ENCODE data around the gene TRIM29. TPM values are rescaled to one million over a fixed set of nuclear protein-coding genes. Genes with fewer than 3 reads are reported as not detected.

The TRIM29 gene
- total RNA-seq, 1 experiment from 2014 or later = 38.5 TPM

DNA sequence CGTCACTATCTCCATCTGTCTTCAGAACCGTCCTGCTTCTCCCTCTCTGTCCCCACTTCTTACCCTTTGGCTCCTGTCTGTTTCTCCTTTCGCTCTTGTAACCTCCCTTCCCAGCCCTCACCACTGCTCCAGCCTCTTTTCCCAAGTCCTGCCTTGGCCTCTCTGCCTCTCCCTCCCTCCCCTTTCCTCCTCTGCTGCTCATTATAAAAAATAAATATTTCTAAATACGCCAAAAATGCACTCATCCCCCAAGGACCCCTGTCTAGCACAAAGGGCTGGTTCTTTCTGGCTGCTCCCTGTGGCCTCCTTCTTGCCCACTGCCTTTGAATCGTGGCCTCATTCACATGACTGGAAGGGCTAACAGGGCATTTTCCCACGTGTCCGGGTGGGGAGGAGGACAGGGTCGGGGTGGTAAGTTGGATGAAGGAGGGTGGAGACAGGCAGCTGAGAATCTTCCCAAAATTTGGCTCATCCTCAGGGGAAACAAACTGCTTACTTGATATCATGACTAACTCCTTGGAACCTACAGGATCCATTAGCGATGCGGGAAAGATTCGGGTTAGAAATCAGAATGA is 46.5 kb upstream of the TRIM29 start:
- CTCF ChIA-PET = no interaction called here

DNA sequence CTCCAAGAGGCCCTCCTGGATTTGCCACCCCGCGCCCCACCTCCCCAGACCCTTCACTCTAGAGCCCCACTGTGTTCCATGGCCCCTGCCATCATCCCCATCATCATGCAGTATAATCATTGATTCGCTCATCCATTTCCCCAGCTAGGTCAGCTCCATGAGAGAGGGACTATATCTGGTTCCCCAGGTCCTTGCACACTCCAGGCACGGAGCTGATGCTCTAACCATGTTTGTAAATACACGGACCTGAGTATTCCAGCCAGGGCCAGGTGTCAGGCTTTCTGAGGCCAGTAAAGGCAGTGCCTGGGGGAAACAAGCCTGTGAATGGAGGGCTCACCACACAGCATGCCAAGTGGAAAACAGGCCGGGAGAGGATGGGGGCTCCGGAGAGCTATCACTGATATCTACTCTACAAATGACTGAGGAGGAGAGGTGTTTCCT is 45.8 kb upstream of the TRIM29 start:
- no peaks in the 10 kb centered on the region for H3K27me3 ChIP-seq (ENCODE audit: low read length)
- peaks cover 18% of the 10 kb centered on the region; the same call in 1 of the 2 replicates for H3K4me1 ChIP-seq (ENCODE audit: insufficient read depth, low read length)
- H2AFZ ChIP-seq (ENCODE audit: low read length) = no peak overlapping the region
- no peaks in the 10 kb centered on the region for H3K79me2 ChIP-seq (ENCODE audit: low read length)
- H3K36me3 ChIP-seq (ENCODE audit: low read depth, low read length) = no peaks in the 10 kb centered on the region
- no peak overlapping the region for H3K9ac ChIP-seq (ENCODE audit: low read length)
- H3K4me3 ChIP-seq (ENCODE audit: low read length) = no peak overlapping the region
- no peaks in the 10 kb centered on the region for H3K9me3 ChIP-seq (ENCODE audit: low read length)
- ChIA-PET POLR2A (ENCODE audit: unreplicated experiment) (no interaction called here), CTCF (no interaction called here)
- H3K9me2 ChIP-seq (replicated peaks; ENCODE audit: low read length) = no peaks in the 10 kb centered on the region
- H3F3A ChIP-seq (ENCODE audit: low read length, unreplicated experiment) = no peaks in the 10 kb centered on the region
- intact Hi-C loops (cut with micrococcal nuclease) = loop anchor here (2.0 kb wide), 1 partner anchor 29 kb away; no protein-coding TSS in a partner anchor
- no TSS peak for BruUV-seq (replicated peaks)
- H3K27ac ChIP-seq (ENCODE audit: low read length) = no peak overlapping the region
- H3K4me2 ChIP-seq (ENCODE audit: low read length) = no peak overlapping the region
- no peaks in the 10 kb centered on the region for H4K20me1 ChIP-seq (ENCODE audit: low read length)
- DNase-seq (no peak), ATAC-seq (no peak)
- TF ChIP-seq, protein P1, sequence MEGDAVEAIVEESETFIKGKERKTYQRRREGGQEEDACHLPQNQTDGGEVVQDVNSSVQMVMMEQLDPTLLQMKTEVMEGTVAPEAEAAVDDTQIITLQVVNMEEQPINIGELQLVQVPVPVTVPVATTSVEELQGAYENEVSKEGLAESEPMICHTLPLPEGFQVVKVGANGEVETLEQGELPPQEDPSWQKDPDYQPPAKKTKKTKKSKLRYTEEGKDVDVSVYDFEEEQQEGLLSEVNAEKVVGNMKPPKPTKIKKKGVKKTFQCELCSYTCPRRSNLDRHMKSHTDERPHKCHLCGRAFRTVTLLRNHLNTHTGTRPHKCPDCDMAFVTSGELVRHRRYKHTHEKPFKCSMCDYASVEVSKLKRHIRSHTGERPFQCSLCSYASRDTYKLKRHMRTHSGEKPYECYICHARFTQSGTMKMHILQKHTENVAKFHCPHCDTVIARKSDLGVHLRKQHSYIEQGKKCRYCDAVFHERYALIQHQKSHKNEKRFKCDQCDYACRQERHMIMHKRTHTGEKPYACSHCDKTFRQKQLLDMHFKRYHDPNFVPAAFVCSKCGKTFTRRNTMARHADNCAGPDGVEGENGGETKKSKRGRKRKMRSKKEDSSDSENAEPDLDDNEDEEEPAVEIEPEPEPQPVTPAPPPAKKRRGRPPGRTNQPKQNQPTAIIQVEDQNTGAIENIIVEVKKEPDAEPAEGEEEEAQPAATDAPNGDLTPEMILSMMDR (conservative IDR thresholded peaks at IDR 0.05; ENCODE audit: low read depth, low read length) = no peak
- no peak for TF ChIP-seq EZH2phosphoT487 (IDR thresholded peaks at IDR 0.05; ENCODE audit: borderline replicate concordance, low read length)
- TF ChIP-seq EZH2 (IDR thresholded peaks at IDR 0.05; ENCODE audit: low read length, unreplicated experiment) = no peak

More for the DNA sequence above, 46.5 kb upstream of the TRIM29 start:
- Histone ChIP-seq H4K20me1 (ENCODE audit: low read length) (no peaks in the 10 kb centered on the region), H3K4me3 (ENCODE audit: low read length) (no peak overlapping the region), H3K27ac (ENCODE audit: low read length) (no peak overlapping the region), H3K9ac (ENCODE audit: low read length) (no peak overlapping the region), H3K9me3 (ENCODE audit: low read length) (no peaks in the 10 kb centered on the region), H3K27me3 (ENCODE audit: low read length) (no peaks in the 10 kb centered on the region), H3K9me2 (replicated peaks; ENCODE audit: low read length) (no peaks in the 10 kb centered on the region), H3K79me2 (ENCODE audit: low read length) (no peaks in the 10 kb centered on the region), H3F3A (ENCODE audit: low read length, unreplicated experiment) (no peaks in the 10 kb centered on the region), H3K4me2 (ENCODE audit: low read length) (no peak overlapping the region), H3K36me3 (ENCODE audit: low read depth, low read length) (no peaks in the 10 kb centered on the region), H2AFZ (ENCODE audit: low read length) (no peak overlapping the region), H3K4me1 (ENCODE audit: insufficient read depth, low read length) (peaks cover 18% of the 10 kb centered on the region; the same call in 1 of the 2 replicates)
- no TSS peak for BruUV-seq (replicated peaks)
- intact Hi-C loops (cut with micrococcal nuclease) = no loop called here
- ATAC-seq (no peak), DNase-seq (no peak)
- POLR2A ChIA-PET (ENCODE audit: unreplicated experiment) = no interaction called here
- TF ChIP-seq EZH2phosphoT487 (IDR thresholded peaks at IDR 0.05; ENCODE audit: borderline replicate concordance, low read length) (no peak), EZH2 (IDR thresholded peaks at IDR 0.05; ENCODE audit: low read length, unreplicated experiment) (no peak)
- TF ChIP-seq, protein P1 (conservative IDR thresholded peaks at IDR 0.05; ENCODE audit: low read depth, low read length) = no peak

DNA sequence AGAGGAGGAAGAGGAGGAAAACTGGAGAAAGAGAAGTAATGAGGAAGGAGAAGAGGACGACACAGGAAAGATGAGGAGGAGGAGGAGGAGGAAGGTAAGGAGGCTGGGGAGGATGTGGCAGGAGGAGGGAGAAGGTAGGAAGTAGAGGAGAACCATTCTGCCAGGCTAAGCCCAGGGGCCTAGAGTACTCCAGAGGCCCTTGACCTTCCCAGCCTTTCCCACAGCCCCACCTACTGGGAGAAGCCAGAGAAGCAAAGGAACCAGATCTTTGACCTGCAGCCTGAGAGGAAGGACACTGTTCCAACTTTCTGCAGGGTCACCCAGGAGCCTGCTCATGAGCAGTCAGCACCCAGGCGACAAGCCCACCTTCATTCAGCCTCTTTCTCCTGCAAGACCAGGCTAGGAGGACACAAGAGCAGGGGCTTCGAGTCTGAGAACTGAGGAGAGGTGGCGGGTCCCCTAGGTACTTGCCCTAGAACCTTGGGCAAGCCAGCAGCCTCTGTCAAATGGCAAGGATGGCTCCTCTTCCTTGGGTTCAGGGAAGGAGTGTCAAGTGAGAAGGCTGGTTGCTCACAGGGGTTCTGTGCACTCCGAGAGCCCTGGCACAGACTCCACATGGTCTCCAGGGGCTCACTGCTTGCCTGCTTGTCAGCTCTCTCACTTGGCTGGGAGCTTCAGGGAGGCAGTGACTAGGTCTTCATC is 45.0 kb upstream of the TRIM29 start:
- H3K27ac ChIP-seq (ENCODE audit: low read length) = no peak overlapping the region
- no TSS peak for BruUV-seq (replicated peaks)
- no peaks in the 10 kb centered on the region for H3K79me2 ChIP-seq (ENCODE audit: low read length)
- TF ChIP-seq EZH2 (IDR thresholded peaks at IDR 0.05; ENCODE audit: low read length, unreplicated experiment) = no peak
- TF ChIP-seq, protein P1 (conservative IDR thresholded peaks at IDR 0.05; ENCODE audit: low read depth, low read length) = peak; percentile 69
- no peak for TF ChIP-seq EZH2phosphoT487 (IDR thresholded peaks at IDR 0.05; ENCODE audit: borderline replicate concordance, low read length)
- no peaks in the 10 kb centered on the region for H3K9me3 ChIP-seq (ENCODE audit: low read length)
- H3K4me2 ChIP-seq (ENCODE audit: low read length) = no peak overlapping the region
- no peaks in the 10 kb centered on the region for H3K9me2 ChIP-seq (replicated peaks; ENCODE audit: low read length)
- H3K9ac ChIP-seq (ENCODE audit: low read length) = no peak overlapping the region
- no peaks in the 10 kb centered on the region for H3K36me3 ChIP-seq (ENCODE audit: low read depth, low read length)
- ATAC-seq = peak; percentile 79
- H3F3A ChIP-seq (ENCODE audit: low read length, unreplicated experiment) = no peaks in the 10 kb centered on the region
- intact Hi-C loops (cut with micrococcal nuclease) = loop anchor here (2.0 kb wide), 1 partner anchor 30 kb away; no protein-coding TSS in a partner anchor
- H3K4me3 ChIP-seq (ENCODE audit: low read length) = no peak overlapping the region
- CTCF ChIA-PET = no interaction called here
- peak; percentile 47 for DNase-seq
- no peaks in the 10 kb centered on the region for H3K27me3 ChIP-seq (ENCODE audit: low read length)
- H4K20me1 ChIP-seq (ENCODE audit: low read length) = no peaks in the 10 kb centered on the region
- H3K4me1 ChIP-seq (ENCODE audit: insufficient read depth, low read length) = peaks cover 18% of the 10 kb centered on the region; the same call in 1 of the 2 replicates
- POLR2A ChIA-PET (ENCODE audit: unreplicated experiment) = no interaction called here
- no peak overlapping the region for H2AFZ ChIP-seq (ENCODE audit: low read length)

Measured in PC-3 (cell line).